K562 (cell line): ENCODE measurements around the gene PLEKHA5. TPM values are rescaled to one million over a fixed set of nuclear protein-coding genes. Genes with fewer than 3 reads are reported as not detected.

Source experiments
- BDP1 ChIP-seq: IDR thresholded peaks from 3 replicates; pipeline ENCODE4 v1.6.1; 2011; ENCODE audit not compliant: insufficient read length, insufficient read depth
- CBFB ChIP-seq: sonication (generic); formaldehyde crosslinking; IDR thresholded peaks from 2 replicates; pipeline ENCODE4 v1.4.0; 2020; ENCODE audit warnings: mild to moderate bottlenecking, missing genetic modification reagents
- HDAC8 ChIP-seq: fragments of 450-650 bp; IDR thresholded peaks from 2 replicates; pipeline ENCODE4 v1.6.1; 2016; ENCODE audit warnings: mild to moderate bottlenecking, missing genetic modification characterization, moderate library complexity, missing compliant biosample characterization
- RBM22 ChIP-seq: fragments of 200-400 bp; formaldehyde crosslinking; IDR thresholded peaks from 2 replicates; pipeline ENCODE4 v1.6.1; 2018; ENCODE audit warnings: low read length, low read depth; ENCODE audit not compliant: poor library complexity, severe bottlenecking
- SP1 ChIP-seq: sonication (generic); formaldehyde crosslinking; IDR thresholded peaks from 2 replicates; pipeline ENCODE4 v1.8.1; 2022; ENCODE audit warnings: mild to moderate bottlenecking, missing genetic modification reagents
- ZNF3 ChIP-seq: fragments of 250-450 bp; sonication (Bioruptor Pico); IDR thresholded peaks from 2 replicates; pipeline ENCODE4 v1.5.0; 2021; ENCODE audit warnings: mild to moderate bottlenecking, moderate library complexity
- ZNF324 ChIP-seq: fragments of 250-450 bp; sonication (Bioruptor Pico); IDR thresholded peaks from 2 replicates; pipeline ENCODE4 v1.4.0; 2020; ENCODE audit warnings: mild to moderate bottlenecking
- polyA plus RNA-seq, 8 experiments: library from polyadenylated mRNA; depleted of rRNA in 4 of 8; stranded (reverse) in 5 of 8; unstranded in 3 of 8; fragments of >200 nt; fragmentation: Nextera tagmentation in 2 of 8; fragmentation: Illumina TruSeq in 1 of 8; extraction: Ambion mirVana in 2 of 8; extraction: Trizol in 1 of 8; gene quantifications; 2 replicates each; pipeline versions ENCODE4 v1.2.1 to v1.2.3, GENCODE V29; 2011 to 2014; ENCODE audit warnings: inconsistent platforms in 1 of 8, missing spikeins in 1 of 8
- total RNA-seq, 7 experiments: library from RNA; depleted of rRNA in 6 of 7; stranded (reverse); fragments of >200 nt in 6 of 7; fragmentation: Illumina TruSeq in 2 of 7; extraction: Trizol in 2 of 7; gene quantifications; 2 replicates each; pipeline versions ENCODE4 v1.2.1 to v1.2.3, GENCODE V29; 2011 to 2021; ENCODE audit warnings: low replicate concordance in 1 of 7
- TF ChIP-seq, protein P1 (sequence below): sonication (generic); formaldehyde crosslinking; IDR thresholded peaks from 2 replicates; pipeline ENCODE4 v1.8.1; 2023; ENCODE audit warnings: mild to moderate bottlenecking, missing genetic modification reagents
- TF ChIP-seq, protein P2 (sequence below): fragments of 450-650 bp; IDR thresholded peaks from 2 replicates; pipeline ENCODE4 v1.6.1; 2018; ENCODE audit warnings: mild to moderate bottlenecking, low read depth; ENCODE audit not compliant: partially characterized antibody
- TF ChIP-seq, protein P3 (sequence below): fragments of 450-650 bp; IDR thresholded peaks from 2 replicates; pipeline ENCODE4 v1.6.1; 2016; ENCODE audit warnings: low read depth
- TF ChIP-seq, protein P4 (sequence below): fragments of 450-650 bp; conservative IDR thresholded peaks from 2 replicates; pipeline ENCODE4 v1.6.1; 2016; ENCODE audit warnings: missing genetic modification characterization, low read depth, mild to moderate bottlenecking, missing compliant biosample characterization, moderate library complexity

The PLEKHA5 gene
- total and polyA plus RNA-seq, 9 of the 15 experiments (the other 6 are each of a cell fraction or from before 2014, with no cell fraction given), result 7.2 to 26.2 (median 17.4) TPM

DNA sequence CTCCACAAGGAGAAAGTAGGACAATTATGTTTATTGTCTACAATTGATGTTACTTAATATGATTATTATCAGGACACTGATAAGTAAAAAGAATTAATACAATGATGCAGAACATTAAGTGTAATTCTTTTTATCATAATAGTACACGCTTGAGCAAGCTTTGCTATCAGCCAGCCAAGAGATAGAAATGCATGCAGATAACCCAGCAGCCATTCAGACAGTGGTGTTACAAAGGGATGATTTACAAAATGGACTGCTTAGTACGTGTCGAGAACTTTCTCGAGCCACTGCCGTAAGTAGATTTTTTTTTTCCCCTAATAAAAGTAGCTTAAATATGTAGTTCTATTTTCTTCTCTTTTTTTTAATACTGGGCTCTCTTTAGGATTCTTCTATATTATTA lies 192.8 kb downstream of the PLEKHA5 start (continued):
- TF ChIP-seq, protein P1, sequence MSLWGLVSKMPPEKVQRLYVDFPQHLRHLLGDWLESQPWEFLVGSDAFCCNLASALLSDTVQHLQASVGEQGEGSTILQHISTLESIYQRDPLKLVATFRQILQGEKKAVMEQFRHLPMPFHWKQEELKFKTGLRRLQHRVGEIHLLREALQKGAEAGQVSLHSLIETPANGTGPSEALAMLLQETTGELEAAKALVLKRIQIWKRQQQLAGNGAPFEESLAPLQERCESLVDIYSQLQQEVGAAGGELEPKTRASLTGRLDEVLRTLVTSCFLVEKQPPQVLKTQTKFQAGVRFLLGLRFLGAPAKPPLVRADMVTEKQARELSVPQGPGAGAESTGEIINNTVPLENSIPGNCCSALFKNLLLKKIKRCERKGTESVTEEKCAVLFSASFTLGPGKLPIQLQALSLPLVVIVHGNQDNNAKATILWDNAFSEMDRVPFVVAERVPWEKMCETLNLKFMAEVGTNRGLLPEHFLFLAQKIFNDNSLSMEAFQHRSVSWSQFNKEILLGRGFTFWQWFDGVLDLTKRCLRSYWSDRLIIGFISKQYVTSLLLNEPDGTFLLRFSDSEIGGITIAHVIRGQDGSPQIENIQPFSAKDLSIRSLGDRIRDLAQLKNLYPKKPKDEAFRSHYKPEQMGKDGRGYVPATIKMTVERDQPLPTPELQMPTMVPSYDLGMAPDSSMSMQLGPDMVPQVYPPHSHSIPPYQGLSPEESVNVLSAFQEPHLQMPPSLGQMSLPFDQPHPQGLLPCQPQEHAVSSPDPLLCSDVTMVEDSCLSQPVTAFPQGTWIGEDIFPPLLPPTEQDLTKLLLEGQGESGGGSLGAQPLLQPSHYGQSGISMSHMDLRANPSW (CRISPR knock-in tag), result no peak
- no peak for TF ChIP-seq ZNF324 (CRISPR knock-in tag)
- TF ChIP-seq, protein P2, sequence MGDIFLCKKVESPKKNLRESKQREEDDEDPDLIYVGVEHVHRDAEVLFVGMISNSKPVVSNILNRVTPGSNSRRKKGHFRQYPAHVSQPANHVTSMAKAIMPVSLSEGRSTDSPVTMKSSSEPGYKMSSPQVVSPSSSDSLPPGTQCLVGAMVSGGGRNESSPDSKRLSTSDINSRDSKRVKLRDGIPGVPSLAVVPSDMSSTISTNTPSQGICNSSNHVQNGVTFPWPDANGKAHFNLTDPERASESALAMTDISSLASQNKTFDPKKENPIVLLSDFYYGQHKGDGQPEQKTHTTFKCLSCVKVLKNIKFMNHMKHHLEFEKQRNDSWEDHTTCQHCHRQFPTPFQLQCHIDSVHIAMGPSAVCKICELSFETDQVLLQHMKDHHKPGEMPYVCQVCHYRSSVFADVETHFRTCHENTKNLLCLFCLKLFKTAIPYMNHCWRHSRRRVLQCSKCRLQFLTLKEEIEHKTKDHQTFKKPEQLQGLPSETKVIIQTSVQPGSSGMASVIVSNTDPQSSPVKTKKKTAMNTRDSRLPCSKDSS, result no peak
- no peak for TF ChIP-seq CBFB (CRISPR knock-in tag)
- TF ChIP-seq, protein P3, sequence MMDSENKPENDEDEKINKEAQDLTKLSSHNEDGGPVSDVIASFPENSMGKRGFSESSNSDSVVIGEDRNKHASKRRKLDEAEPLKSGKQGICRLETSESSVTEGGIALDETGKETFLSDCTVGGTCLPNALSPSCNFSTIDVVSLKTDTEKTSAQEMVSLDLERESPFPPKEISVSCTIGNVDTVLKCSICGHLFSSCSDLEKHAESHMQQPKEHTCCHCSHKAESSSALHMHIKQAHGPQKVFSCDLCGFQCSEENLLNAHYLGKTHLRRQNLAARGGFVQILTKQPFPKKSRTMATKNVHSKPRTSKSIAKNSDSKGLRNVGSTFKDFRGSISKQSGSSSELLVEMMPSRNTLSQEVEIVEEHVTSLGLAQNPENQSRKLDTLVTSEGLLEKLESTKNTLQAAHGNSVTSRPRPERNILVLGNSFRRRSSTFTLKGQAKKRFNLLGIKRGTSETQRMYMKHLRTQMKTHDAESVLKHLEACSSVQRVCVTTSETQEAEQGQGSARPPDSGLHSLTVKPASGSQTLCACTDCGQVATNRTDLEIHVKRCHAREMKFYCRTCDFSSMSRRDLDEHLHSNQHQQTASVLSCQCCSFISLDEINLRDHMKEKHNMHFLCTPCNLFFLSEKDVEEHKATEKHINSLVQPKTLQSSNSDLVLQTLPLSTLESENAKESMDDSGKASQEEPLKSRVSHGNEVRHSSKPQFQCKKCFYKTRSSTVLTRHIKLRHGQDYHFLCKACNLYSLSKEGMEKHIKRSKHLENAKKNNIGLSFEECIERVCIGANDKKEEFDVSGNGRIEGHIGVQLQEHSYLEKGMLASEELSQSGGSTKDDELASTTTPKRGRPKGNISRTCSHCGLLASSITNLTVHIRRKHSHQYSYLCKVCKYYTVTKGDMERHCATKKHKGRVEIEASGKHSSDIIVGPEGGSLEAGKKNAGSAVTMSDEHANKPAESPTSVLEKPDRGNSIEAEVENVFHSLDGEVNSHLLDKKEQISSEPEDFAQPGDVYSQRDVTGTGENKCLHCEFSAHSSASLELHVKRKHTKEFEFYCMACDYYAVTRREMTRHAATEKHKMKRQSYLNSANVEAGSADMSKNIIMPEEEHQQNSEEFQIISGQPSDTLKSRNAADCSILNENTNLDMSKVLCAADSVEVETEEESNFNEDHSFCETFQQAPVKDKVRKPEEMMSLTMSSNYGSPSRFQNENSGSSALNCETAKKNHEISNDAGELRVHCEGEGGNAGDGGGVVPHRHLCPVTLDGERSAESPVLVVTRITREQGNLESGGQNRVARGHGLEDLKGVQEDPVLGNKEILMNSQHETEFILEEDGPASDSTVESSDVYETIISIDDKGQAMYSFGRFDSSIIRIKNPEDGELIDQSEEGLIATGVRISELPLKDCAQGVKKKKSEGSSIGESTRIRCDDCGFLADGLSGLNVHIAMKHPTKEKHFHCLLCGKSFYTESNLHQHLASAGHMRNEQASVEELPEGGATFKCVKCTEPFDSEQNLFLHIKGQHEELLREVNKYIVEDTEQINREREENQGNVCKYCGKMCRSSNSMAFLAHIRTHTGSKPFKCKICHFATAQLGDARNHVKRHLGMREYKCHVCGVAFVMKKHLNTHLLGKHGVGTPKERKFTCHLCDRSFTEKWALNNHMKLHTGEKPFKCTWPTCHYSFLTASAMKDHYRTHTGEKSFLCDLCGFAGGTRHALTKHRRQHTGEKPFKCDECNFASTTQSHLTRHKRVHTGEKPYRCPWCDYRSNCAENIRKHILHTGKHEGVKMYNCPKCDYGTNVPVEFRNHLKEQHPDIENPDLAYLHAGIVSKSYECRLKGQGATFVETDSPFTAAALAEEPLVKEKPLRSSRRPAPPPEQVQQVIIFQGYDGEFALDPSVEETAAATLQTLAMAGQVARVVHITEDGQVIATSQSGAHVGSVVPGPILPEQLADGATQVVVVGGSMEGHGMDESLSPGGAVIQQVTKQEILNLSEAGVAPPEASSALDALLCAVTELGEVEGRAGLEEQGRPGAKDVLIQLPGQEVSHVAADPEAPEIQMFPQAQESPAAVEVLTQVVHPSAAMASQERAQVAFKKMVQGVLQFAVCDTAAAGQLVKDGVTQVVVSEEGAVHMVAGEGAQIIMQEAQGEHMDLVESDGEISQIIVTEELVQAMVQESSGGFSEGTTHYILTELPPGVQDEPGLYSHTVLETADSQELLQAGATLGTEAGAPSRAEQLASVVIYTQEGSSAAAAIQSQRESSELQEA, result no peak
- TF ChIP-seq HDAC8, result no peak
- TF ChIP-seq, protein P4, sequence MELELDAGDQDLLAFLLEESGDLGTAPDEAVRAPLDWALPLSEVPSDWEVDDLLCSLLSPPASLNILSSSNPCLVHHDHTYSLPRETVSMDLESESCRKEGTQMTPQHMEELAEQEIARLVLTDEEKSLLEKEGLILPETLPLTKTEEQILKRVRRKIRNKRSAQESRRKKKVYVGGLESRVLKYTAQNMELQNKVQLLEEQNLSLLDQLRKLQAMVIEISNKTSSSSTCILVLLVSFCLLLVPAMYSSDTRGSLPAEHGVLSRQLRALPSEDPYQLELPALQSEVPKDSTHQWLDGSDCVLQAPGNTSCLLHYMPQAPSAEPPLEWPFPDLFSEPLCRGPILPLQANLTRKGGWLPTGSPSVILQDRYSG (tag), result no peak
- TF ChIP-seq SP1, result no peak
- TF ChIP-seq BDP1, result no peak
- TF ChIP-seq RBM22, result no peak
- TF ChIP-seq ZNF3, result no peak
